Osteocyte (in vitro differentiated cells): ENCODE measurements around the gene SYNRG. TPM values are rescaled to one million over a fixed set of nuclear protein-coding genes. Genes with fewer than 3 reads are reported as not detected.

Source experiments
- DNase-seq: peaks from one replicate; pipeline ENCODE4 v3.0.0; 2021; ENCODE audit warnings: mixed read lengths; ENCODE audit not compliant: unreplicated experiment; ENCODE audit errors: extremely low spot score
- H3K27ac Mint-ChIP-seq: one replicate; pipeline ENCODE4 v1.8.0; 2021; ENCODE audit warnings: mild to moderate bottlenecking, mixed read lengths; ENCODE audit not compliant: unreplicated experiment
- H3K27me3 Mint-ChIP-seq: one replicate; pipeline ENCODE4 v1.8.0; 2021; ENCODE audit warnings: mixed read lengths; ENCODE audit not compliant: unreplicated experiment
- H3K36me3 Mint-ChIP-seq: one replicate; pipeline ENCODE4 v1.8.0; 2021; ENCODE audit warnings: mixed read lengths; ENCODE audit not compliant: unreplicated experiment
- H3K4me1 Mint-ChIP-seq: one replicate; pipeline ENCODE4 v1.8.0; 2021; ENCODE audit warnings: mixed read lengths; ENCODE audit not compliant: unreplicated experiment
- H3K4me3 Mint-ChIP-seq: one replicate; pipeline ENCODE4 v1.8.0; 2021; ENCODE audit warnings: mild to moderate bottlenecking, moderate library complexity, mixed read lengths; ENCODE audit not compliant: unreplicated experiment
- H3K9me3 Mint-ChIP-seq: one replicate; pipeline ENCODE4 v1.8.0; 2021; ENCODE audit warnings: mixed read lengths; ENCODE audit not compliant: unreplicated experiment
- total RNA-seq: library from RNA; stranded (reverse); gene quantifications from 2 replicates; pipeline ENCODE4 v1.2.1, GENCODE V29; 2021
- TF ChIP-seq, protein P1 (sequence below): fragments of 200-600 bp; sonication (generic); IDR thresholded peaks from 2 replicates; pipeline ENCODE4 v1.5.0; 2021; ENCODE audit warnings: antibody characterized with exemption, mild to moderate bottlenecking, moderate library complexity

The SYNRG gene
- total RNA-seq, 1 donor from 2014 or later, result 51.9 TPM

- H3K9me3 Mint-ChIP-seq, result no peaks in the 10 kb centered on the region
- no peak for DNase-seq
- no peaks in the 10 kb centered on the region for H3K36me3 Mint-ChIP-seq
- TF ChIP-seq, protein P1, sequence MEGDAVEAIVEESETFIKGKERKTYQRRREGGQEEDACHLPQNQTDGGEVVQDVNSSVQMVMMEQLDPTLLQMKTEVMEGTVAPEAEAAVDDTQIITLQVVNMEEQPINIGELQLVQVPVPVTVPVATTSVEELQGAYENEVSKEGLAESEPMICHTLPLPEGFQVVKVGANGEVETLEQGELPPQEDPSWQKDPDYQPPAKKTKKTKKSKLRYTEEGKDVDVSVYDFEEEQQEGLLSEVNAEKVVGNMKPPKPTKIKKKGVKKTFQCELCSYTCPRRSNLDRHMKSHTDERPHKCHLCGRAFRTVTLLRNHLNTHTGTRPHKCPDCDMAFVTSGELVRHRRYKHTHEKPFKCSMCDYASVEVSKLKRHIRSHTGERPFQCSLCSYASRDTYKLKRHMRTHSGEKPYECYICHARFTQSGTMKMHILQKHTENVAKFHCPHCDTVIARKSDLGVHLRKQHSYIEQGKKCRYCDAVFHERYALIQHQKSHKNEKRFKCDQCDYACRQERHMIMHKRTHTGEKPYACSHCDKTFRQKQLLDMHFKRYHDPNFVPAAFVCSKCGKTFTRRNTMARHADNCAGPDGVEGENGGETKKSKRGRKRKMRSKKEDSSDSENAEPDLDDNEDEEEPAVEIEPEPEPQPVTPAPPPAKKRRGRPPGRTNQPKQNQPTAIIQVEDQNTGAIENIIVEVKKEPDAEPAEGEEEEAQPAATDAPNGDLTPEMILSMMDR, result no peak
- H3K27me3 Mint-ChIP-seq, result no peaks in the 10 kb centered on the region
- H3K4me1 Mint-ChIP-seq, result peaks cover 16% of the 10 kb centered on the region
- no peak overlapping the region for H3K27ac Mint-ChIP-seq
- H3K4me3 Mint-ChIP-seq, result no peak overlapping the region
Observed at GRCh38 chr17:37505333-37505732, 103.9 kb downstream of the SYNRG start.

- no peaks in the 10 kb centered on the region for H3K36me3 Mint-ChIP-seq
- TF ChIP-seq, protein P1, result no peak
- no peak overlapping the region for H3K4me3 Mint-ChIP-seq
- no peak overlapping the region for H3K27ac Mint-ChIP-seq
- H3K9me3 Mint-ChIP-seq, result no peaks in the 10 kb centered on the region
- H3K4me1 Mint-ChIP-seq, result peaks cover 17% of the 10 kb centered on the region
- H3K27me3 Mint-ChIP-seq, result no peaks in the 10 kb centered on the region
- DNase-seq, result no peak
Observed at GRCh38 chr17:37503148-37503547, 106.1 kb downstream of the SYNRG start.

DNA sequence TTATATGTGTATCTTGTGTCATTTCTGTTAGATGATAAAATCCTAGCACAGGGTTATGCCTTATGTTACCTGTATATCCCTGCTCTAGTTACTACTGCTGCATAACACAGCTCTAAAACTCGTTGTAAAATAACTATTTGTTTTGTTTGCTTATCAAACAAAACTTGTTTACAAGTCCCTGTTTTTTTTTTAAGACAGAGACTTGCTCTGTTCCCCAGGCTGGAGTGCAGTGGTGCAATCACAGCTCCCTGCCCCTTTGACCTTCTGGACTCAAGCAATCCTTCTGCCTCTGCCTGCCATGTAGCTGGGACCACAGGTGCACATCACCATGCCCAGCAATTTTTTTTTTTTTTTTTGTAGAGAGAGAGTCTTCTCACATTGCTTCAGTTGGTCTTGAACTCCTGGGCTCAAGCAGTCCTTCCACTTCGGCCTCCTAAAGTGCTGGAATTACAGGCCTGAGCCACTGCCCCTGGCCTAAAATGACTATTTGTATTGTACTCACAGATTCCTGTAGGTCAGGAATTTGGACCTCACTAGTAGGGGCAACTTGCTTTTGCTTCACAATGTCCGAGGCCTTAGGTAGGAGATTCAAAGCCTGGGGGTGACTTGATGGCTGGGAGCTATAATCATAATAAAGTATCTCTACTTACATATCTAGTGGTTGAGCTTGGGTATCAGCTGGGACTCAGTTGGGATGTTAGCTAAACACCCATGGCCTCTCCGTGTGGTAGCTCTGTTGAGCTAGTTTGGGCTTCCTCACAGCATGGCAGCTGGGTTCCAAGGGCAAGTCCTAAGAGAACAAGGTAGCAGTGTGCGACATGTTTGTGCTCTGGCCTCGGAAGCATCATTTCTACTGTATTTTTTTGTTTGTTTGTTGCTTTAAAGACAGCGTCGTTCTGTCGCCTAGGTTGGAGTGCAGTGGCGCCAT is 106.9 kb downstream of the SYNRG start:
- Mint-ChIP-seq H3K4me1 (peaks cover 19% of the 10 kb centered on the region), H3K27me3 (no peaks in the 10 kb centered on the region), H3K36me3 (no peaks in the 10 kb centered on the region), H3K4me3 (no peak overlapping the region), H3K27ac (no peak overlapping the region), H3K9me3 (no peaks in the 10 kb centered on the region)
- no peak for DNase-seq
- TF ChIP-seq, protein P1, result no peak

DNA sequence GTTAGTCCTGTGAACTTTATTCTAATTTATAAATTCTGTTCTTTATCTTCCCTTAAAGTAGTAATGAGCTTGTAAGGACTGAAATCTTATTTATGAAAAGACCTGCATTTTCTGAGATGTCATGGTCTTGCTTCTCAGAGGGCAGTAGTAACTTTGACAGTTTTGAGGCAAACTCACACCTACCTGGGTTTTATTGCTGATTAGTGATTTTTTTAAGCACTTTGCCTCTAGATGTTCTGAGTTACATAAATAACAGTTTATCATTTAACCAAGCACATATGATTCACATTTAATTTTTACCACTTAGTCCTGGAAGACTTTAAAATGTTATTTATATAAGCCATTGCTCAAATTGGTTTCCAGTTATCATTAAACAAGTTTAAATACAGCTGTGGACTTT is 108.8 kb downstream of the SYNRG start:
- TF ChIP-seq, protein P1, result no peak
- Mint-ChIP-seq H3K4me1 (peaks cover 12% of the 10 kb centered on the region), H3K27ac (no peak overlapping the region)

DNA sequence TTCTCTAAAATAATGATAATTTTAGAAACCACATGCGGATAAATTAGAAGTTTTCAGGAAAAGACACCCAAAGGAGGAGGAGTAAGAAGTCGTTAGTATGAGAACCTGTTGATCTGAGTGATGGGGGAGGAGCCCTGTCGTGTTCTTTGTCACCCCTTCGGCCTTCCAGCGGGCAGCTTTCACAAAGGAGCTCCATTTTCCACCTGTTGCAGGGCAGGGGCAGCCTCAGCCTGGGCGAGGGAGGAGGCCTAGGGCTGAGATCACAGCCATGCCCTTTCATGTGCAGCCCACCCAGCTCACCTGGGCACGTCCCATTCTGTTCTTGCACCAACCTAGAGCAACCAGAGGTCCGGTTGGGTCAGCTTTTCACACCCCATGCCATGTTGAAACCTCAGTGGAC is 114.2 kb downstream of the SYNRG start:
- no peaks in the 10 kb centered on the region for H3K36me3 Mint-ChIP-seq
- DNase-seq, result no peak
- H3K4me1 Mint-ChIP-seq, result peaks cover 57% of the 10 kb centered on the region
- no peaks in the 10 kb centered on the region for H3K27me3 Mint-ChIP-seq
- TF ChIP-seq, protein P1, result no peak
- H3K4me3 Mint-ChIP-seq, result no peak overlapping the region
- H3K9me3 Mint-ChIP-seq, result no peaks in the 10 kb centered on the region
- H3K27ac Mint-ChIP-seq, result peak overlapping the region; percentile 93

More for the DNA sequence above, 108.8 kb downstream of the SYNRG start:
- Mint-ChIP-seq H3K36me3 (no peaks in the 10 kb centered on the region), H3K4me3 (no peak overlapping the region), H3K27me3 (no peaks in the 10 kb centered on the region), H3K9me3 (no peaks in the 10 kb centered on the region)
- DNase-seq, result no peak
